HK-2 (cell line): ENCODE data around the gene PHF3.

Experiments used
- DNase-seq: peaks from one replicate; pipeline ENCODE4 v3.0.0-alpha.2; 2018; ENCODE audit not compliant: unreplicated experiment

Gene PHF3, protein sequence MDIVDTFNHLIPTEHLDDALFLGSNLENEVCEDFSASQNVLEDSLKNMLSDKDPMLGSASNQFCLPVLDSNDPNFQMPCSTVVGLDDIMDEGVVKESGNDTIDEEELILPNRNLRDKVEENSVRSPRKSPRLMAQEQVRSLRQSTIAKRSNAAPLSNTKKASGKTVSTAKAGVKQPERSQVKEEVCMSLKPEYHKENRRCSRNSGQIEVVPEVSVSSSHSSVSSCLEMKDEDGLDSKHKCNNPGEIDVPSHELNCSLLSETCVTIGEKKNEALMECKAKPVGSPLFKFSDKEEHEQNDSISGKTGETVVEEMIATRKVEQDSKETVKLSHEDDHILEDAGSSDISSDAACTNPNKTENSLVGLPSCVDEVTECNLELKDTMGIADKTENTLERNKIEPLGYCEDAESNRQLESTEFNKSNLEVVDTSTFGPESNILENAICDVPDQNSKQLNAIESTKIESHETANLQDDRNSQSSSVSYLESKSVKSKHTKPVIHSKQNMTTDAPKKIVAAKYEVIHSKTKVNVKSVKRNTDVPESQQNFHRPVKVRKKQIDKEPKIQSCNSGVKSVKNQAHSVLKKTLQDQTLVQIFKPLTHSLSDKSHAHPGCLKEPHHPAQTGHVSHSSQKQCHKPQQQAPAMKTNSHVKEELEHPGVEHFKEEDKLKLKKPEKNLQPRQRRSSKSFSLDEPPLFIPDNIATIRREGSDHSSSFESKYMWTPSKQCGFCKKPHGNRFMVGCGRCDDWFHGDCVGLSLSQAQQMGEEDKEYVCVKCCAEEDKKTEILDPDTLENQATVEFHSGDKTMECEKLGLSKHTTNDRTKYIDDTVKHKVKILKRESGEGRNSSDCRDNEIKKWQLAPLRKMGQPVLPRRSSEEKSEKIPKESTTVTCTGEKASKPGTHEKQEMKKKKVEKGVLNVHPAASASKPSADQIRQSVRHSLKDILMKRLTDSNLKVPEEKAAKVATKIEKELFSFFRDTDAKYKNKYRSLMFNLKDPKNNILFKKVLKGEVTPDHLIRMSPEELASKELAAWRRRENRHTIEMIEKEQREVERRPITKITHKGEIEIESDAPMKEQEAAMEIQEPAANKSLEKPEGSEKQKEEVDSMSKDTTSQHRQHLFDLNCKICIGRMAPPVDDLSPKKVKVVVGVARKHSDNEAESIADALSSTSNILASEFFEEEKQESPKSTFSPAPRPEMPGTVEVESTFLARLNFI (N-terminal part only)

DNA sequence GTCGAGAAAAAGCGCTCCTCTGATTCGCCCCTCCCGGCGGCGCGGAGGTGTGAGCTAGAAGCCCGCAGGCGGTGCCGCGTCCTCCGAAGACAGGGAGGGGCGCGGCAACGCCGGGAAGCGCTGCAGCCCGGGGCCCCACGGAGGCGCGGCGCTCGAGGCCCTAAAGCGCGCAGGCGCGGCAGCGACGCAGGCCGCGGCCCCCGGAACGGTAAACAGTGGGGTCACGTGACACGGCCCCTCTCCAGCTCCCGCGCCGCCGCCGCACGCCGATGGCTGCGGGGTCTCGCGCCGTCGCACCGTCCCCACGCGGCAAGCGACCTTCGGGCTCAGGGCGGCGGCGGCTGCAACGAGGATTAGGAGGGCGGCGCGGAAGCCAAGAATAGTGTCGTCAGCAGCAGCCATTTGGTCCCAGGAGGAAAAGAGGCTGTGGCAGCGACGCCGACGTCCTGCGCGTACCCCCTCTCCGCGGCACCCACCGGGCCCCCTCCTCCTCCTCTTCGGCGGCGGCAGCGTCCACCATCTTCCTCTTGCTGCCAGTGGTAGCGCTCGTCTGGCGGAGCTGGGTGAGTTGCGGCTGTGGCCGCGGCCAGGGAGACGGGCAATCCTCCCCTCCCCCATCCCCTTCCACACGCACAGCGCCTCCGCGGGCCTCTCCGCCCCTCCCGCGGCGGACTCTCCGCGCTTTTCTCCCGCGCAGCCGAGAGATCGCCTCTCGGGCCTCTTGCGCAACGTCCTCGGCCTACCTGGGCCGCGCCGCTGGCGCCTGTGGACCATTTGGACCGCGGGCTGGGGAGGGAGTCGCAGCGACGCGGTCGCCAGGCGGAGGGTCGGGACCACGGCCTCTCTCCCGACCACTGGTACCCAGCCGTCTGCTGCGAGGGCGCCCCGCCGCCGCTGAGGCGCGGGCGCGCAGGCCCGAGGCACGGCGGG, at the start of gene PHF3:
Gene PHF3, plus strand, starts transcription at position 215 of the 930 bp plus-strand sequence. CDS start 10,750 bp downstream, outside the sequence.
- peak; percentile 85 for DNase-seq

DNA sequence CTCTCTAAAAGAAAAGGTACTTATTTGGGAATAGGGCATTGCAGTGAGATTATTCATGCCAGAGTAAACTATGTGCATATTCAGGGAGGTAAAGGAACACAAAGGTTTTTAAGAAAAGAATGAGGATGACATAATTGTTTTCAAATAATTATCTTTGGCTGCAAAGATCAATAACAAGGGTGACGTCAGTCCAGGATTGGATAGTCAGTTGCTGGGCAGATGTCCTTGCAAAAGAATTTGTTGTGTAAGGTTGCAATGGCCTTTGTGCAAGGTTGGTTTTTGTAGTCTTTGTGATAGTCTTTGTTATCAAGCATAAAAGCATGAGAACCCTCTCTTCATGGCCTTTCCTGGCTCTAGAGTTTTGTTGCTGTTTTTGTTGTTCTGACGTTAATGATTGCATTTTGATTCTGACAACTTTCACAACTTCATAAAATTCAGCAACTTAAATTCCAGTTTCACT, 45.6 kb upstream of the PHF3 start:
- no peak for DNase-seq

DNA sequence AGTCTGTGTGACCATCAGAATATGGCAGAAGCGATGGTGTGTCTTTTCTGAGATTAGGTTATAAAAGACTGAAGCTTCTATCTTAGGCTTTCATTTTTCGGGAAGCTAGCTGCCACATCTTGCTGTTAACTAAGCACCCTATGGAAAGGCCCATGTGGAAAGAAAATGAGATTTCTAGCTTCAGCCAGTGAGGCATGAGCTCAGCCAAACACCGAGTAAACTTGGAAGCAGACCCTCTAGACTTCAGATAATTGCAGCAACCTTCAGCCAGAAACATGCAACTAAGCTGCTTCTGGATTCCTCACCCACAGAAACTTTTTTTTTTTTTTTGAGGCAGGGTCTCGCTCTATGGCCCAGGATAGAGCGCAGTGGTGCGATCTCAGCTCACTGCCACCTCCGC, 42.7 kb upstream of the PHF3 start:
- DNase-seq = no peak

DNA sequence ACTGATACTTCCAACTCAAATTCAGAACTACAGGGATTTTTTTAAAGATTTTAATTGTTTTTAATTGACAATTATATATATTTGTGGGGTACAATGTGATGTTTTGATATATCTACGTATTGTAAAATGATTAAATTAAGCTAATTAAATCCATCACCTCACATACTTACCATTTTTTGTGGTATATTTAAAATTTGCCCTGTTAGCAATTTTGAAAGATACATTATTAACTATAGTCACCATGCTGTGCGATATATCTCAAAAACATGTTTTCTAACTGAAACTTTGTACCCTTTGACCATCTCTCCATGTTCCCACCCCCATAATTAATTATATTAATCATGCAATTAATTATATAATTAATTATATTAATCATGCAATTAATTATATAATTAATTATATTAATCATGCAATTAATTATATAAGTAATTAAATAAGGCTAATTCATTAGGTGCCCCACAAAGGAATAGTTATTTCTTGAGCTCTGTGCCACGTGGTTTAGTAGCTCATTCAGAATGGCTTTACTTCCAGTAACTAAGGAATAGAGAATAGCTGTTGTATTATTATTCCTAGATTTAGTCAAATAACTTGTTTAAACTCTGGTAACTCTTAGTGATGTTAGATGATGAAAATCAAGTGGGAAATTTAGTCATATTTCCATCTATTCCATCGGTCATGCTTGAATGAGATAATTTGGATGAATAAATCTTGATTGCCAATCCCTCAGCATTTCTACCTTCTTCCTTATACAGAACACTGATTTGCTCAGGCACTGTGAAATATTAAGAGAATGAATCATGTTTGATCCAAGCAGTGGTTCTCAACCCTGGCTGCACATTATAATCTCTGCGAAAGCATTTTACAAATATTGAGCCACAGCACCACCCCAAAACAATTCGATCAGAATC, 38.2 kb upstream of the PHF3 start:
- no peak for DNase-seq

DNA sequence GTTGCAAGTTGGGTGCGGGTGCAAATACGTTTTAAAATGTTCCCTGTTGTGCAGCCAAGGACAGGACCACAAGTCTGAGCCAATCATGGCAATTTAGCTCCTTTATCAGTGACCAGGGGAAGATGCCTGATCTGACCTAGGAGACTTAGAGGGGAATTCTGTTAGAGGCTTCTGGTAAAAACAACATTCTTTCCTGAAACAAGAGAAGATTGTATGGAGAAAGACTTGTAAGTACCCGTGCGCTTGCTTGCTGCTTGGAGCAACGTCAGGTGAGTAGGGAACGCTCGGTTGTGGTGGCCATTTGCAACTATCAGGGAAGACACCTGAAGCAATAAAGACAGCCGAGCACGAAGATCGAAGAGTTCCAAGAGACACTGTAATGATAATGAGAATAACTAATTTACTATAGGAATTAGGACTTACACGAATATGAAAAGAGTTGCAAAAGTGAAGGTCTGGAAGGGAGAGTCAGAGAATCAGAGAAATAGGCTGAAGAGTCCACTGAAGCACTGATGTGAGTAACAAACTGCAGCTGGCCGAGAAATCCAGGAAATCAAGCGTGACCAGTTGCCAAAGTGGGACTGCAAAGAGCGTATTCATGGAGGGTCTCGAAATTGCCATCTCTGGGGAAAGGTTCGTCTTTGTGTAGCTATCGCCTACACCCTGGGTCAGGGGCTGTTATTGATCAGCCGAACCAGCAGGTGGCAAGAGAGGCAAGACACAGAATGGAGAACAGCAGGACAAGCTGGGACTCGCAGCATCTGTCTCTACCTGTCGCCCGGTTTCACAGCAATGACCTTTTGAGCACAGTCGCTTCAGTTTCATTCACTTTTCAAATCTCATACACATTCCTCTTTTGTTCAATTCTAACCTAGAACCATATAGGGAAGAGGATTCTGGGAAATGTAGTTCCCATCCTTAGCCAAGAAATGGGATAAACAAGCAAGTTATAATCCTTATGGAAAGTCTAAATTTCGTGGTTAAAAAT, 37.3 kb upstream of the PHF3 start:
- peak; percentile 60 for DNase-seq

DNA sequence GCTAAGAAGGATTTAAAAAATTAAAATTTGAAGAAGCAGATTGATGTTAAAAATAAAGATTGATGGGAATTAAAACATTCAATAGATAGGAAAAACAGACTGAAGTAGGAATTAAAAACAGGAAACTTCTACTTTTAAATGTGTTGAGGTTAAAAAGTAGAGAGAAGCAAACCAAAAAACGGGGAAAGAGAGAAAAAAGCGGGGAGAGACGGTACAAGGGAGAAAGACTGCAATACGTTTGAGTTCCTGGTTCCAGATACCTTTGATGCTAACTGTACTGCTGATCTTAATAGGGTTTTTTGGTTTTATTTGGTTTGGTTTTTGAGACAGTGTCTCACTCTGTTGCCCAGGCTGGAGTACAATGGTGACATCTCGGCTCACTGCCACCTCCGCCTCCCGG, 36.4 kb upstream of the PHF3 start:
- no peak for DNase-seq

DNA sequence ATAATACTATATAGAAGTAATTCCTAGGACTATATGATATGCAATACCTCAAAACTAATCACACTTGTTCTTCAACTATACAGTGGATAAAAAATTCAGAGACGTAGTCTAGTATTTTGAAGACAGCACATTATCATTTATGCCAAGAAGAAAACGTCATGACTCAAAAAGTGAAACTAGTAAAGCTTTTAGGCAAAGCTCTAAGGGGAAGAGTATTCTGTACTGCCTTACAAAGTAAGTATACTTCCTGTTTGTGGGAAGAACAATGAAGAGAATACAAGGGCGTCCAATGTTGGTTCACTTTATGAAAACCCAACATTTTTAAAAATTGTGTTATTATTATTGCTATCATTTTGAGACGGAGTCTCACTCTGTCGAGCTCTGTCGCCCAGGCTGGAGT, 35.5 kb upstream of the PHF3 start:
- no peak for DNase-seq

DNA sequence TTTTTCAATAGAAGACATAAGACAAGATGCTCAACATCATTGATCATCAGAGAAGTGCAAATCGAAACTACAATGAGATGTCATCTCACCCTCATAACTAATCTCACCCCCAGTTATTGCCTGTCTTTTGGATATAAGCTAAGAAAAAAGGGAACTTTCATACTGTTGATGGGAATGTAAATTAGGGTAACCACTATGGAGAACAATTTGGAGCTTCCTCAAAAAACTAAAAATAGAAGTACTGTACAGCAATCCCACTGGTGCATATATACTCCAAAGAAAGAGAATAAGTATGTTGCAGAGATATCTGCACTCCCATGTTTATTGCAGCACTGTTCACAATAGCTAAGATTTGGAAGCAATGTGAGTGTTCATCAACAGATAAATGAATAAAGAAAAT, 26.4 kb upstream of the PHF3 start:
- no peak for DNase-seq

DNA sequence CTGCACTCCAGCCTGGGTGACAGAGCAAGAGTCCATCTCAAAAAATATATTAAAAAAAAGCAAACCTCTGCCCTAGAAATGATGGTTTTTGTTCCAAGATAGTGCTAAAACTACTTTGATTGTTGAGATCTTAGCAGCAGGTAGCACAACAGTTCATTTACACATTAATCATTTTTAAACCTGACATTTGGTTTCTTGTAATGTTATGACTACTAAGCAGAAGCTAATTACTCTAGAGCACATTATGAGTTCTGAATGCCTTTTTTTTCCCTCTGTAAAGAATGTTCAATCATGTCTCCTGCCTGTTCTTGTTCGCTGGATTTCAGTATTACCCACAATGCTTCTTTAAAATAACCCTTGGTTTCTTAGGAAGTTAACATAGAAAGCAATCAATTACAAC, 24.7 kb upstream of the PHF3 start:
- DNase-seq = no peak

DNA sequence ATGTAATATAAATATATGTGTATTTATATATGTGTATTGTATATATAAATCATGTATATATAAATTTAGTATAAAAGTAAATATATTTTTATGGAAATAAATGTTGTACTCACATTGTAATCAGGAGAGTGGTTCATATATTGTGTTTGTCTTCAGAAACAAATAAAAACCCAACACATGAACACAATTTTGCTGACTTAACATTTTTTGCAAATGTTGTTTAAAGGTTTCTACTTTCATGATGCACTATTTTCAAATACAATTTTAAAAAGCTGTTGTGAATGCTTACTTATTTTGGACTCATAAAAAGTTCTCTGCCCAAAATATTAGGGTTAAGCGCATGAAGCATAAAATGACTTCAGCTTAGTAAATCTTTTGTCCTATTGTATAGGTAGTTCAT, 24.0 kb upstream of the PHF3 start:
- no peak for DNase-seq

DNA sequence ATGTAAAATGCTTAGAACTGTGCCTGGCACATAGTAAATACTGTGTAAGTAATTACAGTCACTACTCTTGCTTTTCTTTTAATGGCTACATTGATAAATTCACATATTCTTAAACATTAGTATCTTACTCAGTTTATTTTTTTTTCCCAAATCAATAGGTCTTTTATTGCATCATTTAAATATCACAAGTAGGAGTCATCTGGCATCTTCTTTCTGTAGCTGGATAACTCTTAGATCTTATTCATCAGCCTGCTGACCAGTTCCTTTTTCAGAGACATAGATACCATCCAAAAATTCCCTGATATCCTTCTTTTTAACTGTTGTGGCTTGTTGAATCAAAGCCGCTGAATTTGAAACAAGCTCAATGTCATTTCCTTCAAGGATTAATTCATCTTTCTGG, 20.0 kb upstream of the PHF3 start:
- no peak for DNase-seq

DNA sequence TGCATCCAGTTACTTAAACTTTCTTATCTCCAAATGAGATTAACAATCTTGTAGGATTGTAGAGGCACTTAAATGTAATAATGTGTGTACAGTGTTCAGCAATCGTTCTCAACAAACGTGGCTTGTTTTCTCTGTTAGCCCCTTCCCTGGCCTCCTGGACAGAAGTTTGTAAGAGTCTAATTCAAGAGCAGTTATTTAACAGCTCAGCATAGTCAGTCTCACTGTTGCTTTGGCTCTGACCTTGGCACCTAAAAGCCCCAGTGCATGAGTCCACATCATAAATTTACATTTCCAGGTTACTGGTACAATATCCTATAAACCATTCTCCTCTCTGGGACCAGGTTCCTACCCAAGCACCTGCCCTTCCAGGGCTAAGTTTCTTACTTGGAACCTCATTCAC, 11.5 kb upstream of the PHF3 start:
- no peak for DNase-seq

DNA sequence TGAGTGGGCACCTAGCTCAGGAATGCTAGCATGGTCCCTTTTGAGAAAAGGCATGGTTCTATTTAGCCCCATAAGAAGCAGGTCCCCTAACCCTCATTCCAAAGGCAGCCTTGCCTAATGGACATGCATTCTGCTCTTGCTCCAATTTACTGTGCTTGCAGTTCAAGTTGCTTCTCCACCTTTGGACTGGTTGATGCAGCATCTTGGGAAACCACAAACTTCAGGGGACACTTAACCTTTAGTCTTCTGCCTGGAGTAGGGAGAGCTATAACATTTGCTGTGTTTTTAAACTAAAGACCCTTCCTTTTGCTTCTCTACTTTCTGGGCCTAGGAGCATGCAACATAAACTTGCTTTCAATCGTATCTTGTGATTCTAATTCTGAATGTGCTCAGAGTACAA, 5.1 kb upstream of the PHF3 start:
- no peak for DNase-seq

DNA sequence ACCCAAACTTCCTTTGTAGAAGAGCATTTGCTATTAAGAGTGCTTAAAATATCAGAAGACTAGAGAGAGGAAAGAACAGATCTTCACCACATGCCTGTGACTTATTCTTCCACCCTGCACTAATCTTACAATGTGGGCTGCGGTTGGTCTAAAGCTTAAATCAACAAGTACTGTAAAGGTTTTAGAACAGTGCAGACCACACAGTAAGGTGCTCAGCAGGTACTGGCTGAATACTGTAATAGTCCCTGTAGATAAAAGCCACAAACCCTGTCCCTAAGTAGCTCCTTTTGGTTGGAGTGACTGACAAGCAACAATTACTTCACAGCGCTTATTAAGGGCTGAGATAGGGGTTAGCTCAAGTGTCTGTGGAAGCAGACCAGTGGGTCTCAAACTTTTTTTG, 972 bp upstream of the PHF3 start:
- no peak for DNase-seq

DNA sequence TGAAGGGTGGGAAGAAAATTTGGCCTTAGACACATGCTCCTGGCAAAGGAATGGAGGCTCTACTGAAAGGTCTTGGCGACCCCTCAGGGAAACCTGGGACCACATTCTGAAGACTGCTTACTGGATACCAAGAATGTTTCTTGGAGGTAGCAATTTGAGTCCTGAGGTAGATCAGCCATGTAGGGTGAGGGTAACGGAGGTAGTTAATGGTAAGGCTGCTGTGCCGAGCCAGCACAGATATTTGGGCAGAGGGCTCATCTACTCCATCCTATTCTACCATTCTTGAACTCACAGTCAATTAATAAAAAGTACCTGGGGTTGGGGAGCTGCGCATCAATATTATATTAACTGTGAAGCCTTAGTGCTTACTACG, 401 bp upstream of the PHF3 start:
- no peak for DNase-seq

DNA sequence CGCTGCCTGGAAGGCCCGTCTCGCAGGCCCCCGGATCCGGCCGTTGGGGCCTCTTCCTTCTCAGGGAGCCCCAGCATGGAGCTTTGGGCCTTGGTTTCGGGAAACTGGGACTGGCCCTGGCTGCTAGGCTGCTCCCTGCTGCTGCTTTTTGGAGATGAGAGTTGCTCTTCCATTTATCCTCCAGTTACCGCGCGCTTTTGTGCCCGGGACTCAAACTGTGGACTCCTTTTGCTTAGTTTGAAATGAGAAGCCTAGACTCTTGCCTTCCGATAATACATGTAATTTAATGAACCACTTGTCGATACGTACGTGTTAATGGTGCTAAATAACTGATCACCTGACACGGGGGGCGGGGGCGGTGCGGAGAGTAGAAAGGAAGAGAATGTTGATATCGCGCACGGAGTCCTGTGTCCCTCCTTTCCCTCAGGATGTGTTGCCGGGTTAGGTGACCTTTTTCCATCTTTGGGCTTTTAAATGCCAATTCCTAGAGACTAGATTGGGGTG, 968 bp downstream of the PHF3 start:
- DNase-seq = peak; percentile 51

DNA sequence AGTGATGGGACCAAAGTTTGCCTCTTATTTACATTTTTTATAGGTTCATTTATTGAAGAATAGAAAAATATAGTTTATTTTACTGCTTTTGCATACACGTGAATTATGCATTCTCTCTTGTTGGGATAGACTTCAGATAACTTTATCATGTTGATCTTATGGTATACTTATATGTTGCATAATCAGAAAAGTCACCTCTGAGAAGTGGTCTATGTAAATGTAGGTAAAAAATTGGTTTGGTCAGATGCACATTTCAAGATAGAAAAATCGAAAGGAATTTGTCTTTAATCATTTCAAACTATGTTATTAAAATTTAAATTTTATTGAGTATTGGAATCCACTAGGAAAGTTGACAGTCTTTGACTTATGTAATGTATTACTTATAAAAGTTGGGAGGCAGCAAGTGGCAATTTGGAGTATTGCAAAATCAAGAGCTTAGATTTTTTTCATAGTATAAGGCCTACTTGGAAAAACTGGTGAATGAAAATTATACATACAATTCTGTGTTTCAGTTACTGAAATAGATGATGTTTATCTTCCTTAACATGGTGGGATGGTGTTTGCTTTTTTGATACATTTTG, 2.4 kb downstream of the PHF3 start:
- no peak for DNase-seq

DNA sequence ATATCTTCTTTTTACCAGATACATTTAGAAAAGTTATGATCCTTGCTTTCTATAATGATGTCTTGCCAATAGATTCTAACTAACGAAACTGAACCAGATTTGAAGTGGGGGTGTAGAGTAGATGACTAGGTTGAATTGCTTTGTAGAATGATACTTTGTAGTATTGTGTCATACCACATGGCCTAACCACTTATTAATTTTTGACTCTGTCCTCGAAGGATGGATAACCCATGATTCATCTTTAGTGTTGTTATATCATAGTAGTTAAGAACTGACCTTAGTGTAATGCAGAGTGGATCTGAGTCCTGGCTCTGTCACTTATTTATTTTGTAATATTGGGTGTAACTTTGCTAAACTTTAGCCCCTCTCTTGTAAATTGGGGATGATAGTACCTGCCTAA, 4.5 kb downstream of the PHF3 start:
- DNase-seq = no peak
